ENCODE data around the gene PPP4R4.
"Not testable (repeated sequence)": the region's sequence is repeated elsewhere in the genome, so short reads cannot be mapped to it uniquely, and the experiment has no call there.

PPP4R4 gene

DNA sequence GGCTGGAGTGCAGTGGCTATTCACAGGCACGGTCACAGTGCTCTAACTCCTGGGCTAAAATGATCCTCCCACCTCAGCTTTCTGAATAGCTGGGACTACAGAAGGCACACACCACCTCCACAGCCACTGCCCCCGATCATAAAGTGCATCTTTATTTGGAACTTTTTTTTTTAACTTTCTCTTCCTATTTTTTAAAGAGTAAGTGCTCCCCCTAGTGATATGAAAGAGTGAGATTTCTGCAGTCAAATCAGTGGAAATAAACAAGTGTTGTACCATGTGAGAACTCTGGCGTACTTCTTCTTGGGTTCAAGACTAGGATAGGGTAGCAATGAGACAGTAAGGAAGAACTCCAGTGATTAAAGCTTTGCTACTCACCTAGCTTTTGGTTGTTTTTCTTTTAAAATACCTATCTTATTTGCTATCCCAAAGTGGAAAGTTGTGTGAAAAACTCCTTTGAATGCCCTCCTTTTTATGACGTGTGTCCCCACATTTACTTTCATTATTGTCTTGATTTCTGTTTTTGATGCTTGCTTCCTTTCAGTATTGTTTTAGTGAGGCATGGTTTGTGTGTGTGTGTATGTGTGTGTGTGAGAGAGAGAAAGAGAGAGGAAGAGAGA, 6.6 kb downstream of the PPP4R4 start:
- Histone ChIP-seq H3K9me3 (ENCODE audit: low read length) (no peaks in the 10 kb centered on the region), H3K4me1 (ENCODE audit: insufficient read depth, low read length) (no peaks in the 10 kb centered on the region), H3K9ac (ENCODE audit: low read length) (no peak overlapping the region), H3K27me3 (ENCODE audit: control insufficient read depth in 1 of 2, insufficient read depth in 2 of 2, low read length in 2 of 2) (peaks cover 13 to 36% of the 10 kb centered on the region in 2 donors), H3K4me3 (ENCODE audit: low read depth in 1 of 2, low read length in 2 of 2) (no peak overlapping the region), H3K27ac (ENCODE audit: low read depth, low read length) (no peak overlapping the region), H3K36me3 (ENCODE audit: insufficient read depth, low read length) (no peaks in the 10 kb centered on the region)

DNA sequence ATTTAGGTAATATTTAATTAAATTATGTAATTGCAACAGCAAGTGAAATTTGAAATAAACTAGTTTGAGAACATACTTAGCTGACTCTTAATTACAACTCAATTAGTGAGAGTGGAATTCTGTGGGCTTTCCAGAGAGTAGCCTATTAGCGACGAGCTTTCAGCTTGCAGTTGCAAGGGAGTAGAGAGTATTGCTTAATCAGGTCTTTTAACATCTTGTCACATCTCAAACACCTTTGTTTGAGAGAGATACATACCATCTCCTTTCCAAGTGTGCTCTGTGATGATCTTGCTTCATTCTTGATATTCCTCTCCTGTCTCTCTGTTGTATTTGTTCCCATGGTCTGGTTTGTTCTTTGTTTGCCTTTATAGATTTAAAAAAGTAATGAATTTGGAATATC, 7.7 kb downstream of the PPP4R4 start:
- Histone ChIP-seq H3K4me1 (ENCODE audit: insufficient read depth, low read length) (no peaks in the 10 kb centered on the region), H3K9ac (ENCODE audit: low read length) (no peak overlapping the region), H3K9me3 (ENCODE audit: low read length) (no peaks in the 10 kb centered on the region), H3K36me3 (ENCODE audit: insufficient read depth, low read length) (no peaks in the 10 kb centered on the region), H3K4me3 (ENCODE audit: low read depth in 1 of 2, low read length in 2 of 2) (no peak overlapping the region), H3K27me3 (ENCODE audit: control insufficient read depth in 1 of 2, insufficient read depth in 2 of 2, low read length in 2 of 2) (peaks cover 12 to 26% of the 10 kb centered on the region in 2 donors), H3K27ac (ENCODE audit: low read depth, low read length) (no peak overlapping the region)

DNA sequence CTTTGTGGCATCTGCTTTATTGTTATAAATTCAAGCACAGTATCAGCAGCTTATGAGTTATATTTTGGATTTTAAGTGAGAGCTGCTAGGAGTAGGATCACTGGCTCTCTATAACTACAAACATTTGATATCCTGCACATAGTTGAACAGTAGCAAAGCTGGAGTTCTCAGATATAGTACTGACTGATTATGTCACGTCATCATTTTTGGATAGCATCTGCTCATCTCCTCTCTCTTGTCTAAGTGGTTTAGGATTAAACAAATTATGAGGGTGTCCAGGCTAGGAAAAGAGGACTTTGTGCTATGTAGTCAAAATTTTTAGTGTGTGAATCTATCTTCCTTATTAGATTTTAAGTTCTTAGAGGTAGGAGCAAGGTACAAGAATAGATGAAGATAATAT, 18.4 kb downstream of the PPP4R4 start:
- Histone ChIP-seq H3K36me3 (ENCODE audit: insufficient read depth, low read length) (no peaks in the 10 kb centered on the region), H3K4me1 (ENCODE audit: insufficient read depth, low read length) (no peaks in the 10 kb centered on the region), H3K9ac (ENCODE audit: low read length) (no peak overlapping the region), H3K9me3 (ENCODE audit: low read length) (no peaks in the 10 kb centered on the region), H3K27me3 (ENCODE audit: control insufficient read depth in 1 of 2, insufficient read depth in 2 of 2, low read length in 2 of 2) (no peaks in the 10 kb centered on the region), H3K4me3 (ENCODE audit: low read depth in 1 of 2, low read length in 2 of 2) (no peak overlapping the region), H3K27ac (ENCODE audit: low read depth, low read length) (no peak overlapping the region)

DNA sequence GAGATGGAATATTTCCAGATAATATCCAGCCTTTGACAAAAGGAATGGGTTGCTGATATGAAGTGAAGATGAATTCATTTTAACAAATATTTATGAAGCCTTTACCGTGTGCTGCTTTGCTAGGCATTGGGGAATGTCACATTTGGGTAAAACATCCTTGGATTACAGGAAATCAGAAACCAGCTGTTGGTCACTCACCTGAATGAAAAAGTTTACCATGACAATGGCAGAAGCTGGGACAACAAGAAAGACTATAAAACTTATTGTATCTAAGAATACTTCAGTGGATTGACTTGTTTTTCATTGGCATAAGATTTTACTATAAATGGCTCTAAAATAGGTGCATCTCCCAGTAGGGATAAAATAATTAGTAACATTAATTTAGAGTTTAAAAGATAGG, 19.7 kb downstream of the PPP4R4 start:
- Histone ChIP-seq H3K4me3 (ENCODE audit: low read depth in 1 of 2, low read length in 2 of 2) (no peak overlapping the region), H3K9me3 (ENCODE audit: low read length) (no peaks in the 10 kb centered on the region), H3K9ac (ENCODE audit: low read length) (no peak overlapping the region), H3K4me1 (ENCODE audit: insufficient read depth, low read length) (no peaks in the 10 kb centered on the region), H3K27me3 (ENCODE audit: control insufficient read depth in 1 of 2, insufficient read depth in 2 of 2, low read length in 2 of 2) (no peaks in the 10 kb centered on the region), H3K36me3 (ENCODE audit: insufficient read depth, low read length) (no peaks in the 10 kb centered on the region), H3K27ac (ENCODE audit: low read depth, low read length) (no peak overlapping the region)

DNA sequence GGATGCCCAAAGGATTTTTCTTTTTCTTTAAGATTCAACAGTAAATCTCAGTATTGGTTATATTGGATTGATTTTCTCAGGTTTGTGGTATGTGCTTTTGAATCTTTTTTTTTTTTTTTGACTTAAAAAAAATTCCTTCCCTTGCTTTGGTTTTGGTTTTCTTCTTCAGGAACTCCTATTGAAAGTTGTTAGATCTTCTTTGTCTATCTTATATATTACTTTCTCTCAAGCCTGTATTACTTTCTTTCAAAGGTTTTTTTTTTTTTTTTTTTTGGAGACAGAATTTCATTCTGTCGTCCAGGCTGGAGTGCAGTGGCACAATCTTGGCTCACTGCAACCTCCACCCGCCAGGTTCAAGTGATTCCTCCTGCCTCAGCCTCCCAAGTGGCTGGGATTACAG, 21.9 kb downstream of the PPP4R4 start:
- no peaks in the 10 kb centered on the region for H3K36me3 ChIP-seq (ENCODE audit: insufficient read depth, low read length)
- no peak overlapping the region for H3K9ac ChIP-seq (ENCODE audit: low read length)
- H3K4me3 ChIP-seq (ENCODE audit: low read depth in 1 of 2, low read length in 2 of 2), result no peak overlapping the region
- H3K27me3 ChIP-seq (ENCODE audit: control insufficient read depth in 1 of 2, insufficient read depth in 2 of 2, low read length in 2 of 2), result no peaks in the 10 kb centered on the region
- no peaks in the 10 kb centered on the region for H3K9me3 ChIP-seq (ENCODE audit: low read length)
- H3K27ac ChIP-seq (ENCODE audit: low read depth, low read length), result no peak overlapping the region
- H3K4me1 ChIP-seq (ENCODE audit: insufficient read depth, low read length), result no peaks in the 10 kb centered on the region

DNA sequence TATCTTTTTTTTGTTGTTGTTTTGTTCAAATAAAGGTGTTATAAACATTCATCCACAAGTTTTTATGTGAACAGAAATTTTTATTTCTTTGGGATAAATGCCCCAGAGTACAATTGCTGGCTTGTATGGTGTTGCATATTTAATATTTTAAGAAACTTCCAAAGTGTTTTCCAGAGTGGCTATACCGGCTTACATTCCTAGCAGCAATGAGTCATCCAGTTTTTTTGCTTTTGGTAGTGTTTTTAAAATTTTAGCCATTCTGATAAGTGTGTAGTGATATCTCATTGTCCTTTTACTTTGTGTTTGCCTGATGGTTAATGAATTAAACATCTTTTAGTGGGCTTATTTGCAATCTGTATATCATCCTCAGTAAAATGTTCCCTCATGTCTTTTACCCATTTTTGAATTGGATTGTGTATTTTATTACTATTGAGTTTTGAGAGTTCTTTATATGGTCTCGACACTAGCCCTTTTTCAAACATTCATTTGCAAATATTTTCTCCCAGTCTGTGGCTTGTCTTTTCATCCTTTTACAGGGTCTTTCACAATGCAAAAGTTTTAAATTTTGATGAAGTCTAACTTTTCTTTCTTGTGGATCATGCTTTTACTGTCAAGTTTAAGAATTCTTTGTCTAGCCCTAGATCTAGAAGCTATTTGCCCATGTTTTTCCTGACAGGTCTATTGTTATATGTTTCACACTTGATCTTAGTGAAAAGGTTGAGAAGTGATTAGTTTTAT, 29.5 kb downstream of the PPP4R4 start:
- H3K36me3 ChIP-seq (ENCODE audit: insufficient read depth, low read length), result no peaks in the 10 kb centered on the region
- H3K27me3 ChIP-seq (ENCODE audit: control insufficient read depth in 1 of 2, insufficient read depth in 2 of 2, low read length in 2 of 2), result no peaks in the 10 kb centered on the region
- H3K9ac ChIP-seq (ENCODE audit: low read length), result no peak overlapping the region
- H3K9me3 ChIP-seq (ENCODE audit: low read length), result no peaks in the 10 kb centered on the region
- no peaks in the 10 kb centered on the region for H3K4me1 ChIP-seq (ENCODE audit: insufficient read depth, low read length)
- H3K4me3 ChIP-seq (ENCODE audit: low read depth in 1 of 2, low read length in 2 of 2), result no peak overlapping the region
- no peak overlapping the region for H3K27ac ChIP-seq (ENCODE audit: low read depth, low read length)

DNA sequence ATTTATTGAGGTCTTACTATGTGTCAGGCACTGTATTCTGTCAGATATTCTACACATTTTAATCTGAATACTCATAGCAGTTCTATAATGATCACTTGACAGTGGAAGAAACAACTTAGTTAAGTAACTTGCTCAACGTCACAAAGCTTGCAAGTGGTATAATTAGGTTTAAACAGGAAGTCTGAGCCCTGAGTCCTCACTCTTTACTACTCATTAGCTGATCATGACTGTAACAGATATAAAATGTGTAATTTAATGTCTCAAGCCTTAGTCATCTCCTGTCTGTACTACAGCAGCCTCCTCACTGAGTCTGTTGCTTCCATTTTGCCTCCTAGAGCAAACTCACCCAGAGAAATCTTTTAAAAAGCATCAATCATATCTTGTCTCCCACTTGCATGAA, 38.9 kb downstream of the PPP4R4 start:
- Histone ChIP-seq H3K27me3 (ENCODE audit: control insufficient read depth in 1 of 2, insufficient read depth in 2 of 2, low read length in 2 of 2) (no peaks in the 10 kb centered on the region), H3K9me3 (ENCODE audit: low read length) (no peaks in the 10 kb centered on the region), H3K27ac (ENCODE audit: low read depth, low read length) (no peak overlapping the region)

DNA sequence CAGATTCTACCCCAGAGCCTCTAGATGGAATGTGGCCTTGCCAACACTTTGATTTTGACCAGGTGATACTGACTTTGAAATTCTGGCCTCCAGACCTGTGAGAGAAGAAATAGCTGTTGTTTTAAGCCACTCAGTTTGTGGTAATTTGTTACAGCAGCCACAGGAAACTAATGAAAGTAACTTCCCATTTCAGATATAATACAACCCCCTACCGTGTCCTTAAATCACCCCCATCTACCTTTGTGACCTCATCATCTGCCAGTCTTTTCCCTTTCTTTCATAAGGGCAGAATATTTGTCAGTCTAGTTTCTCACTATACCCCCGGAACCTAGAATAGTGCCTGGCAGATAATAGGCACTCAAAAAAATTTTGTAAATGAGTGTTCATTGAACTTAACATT, 39.6 kb downstream of the PPP4R4 start:
- no peaks in the 10 kb centered on the region for H3K27me3 ChIP-seq (ENCODE audit: control insufficient read depth in 1 of 2, insufficient read depth in 2 of 2, low read length in 2 of 2)
- no peaks in the 10 kb centered on the region for H3K36me3 ChIP-seq (ENCODE audit: insufficient read depth, low read length)
- H3K9me3 ChIP-seq (ENCODE audit: low read length), result no peaks in the 10 kb centered on the region
- no peaks in the 10 kb centered on the region for H3K4me1 ChIP-seq (ENCODE audit: insufficient read depth, low read length)
- no peak overlapping the region for H3K4me3 ChIP-seq (ENCODE audit: low read depth in 1 of 2, low read length in 2 of 2)
- H3K27ac ChIP-seq (ENCODE audit: low read depth, low read length), result no peak overlapping the region
- H3K9ac ChIP-seq (ENCODE audit: low read length), result no peak overlapping the region

More for the DNA sequence above, 38.9 kb downstream of the PPP4R4 start:
- no peak overlapping the region for H3K9ac ChIP-seq (ENCODE audit: low read length)
- no peaks in the 10 kb centered on the region for H3K36me3 ChIP-seq (ENCODE audit: insufficient read depth, low read length)
- H3K4me3 ChIP-seq (ENCODE audit: low read depth in 1 of 2, low read length in 2 of 2), result no peak overlapping the region
- H3K4me1 ChIP-seq (ENCODE audit: insufficient read depth, low read length), result no peaks in the 10 kb centered on the region

DNA sequence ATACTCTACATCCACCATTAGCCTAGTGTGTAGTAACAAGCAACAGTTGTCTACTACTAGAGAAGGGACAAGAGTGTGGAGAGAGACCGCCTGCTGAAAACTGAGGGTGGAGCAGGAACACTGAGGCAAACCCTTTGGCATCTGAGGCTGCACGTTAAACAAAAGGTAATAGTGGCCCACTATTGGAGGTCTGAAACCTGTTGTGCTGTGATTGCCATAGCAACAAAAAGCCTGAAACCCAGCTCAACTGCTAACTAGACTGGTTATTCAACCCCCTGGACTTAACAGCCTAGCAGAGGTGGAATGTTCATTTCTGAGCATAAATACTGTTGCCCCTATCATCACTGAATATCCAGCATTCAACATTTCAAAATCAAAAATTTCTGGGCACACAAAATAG, 43.0 kb downstream of the PPP4R4 start:
- Histone ChIP-seq H3K4me3 (ENCODE audit: low read depth in 1 of 2, low read length in 2 of 2) (no peak overlapping the region), H3K27ac (ENCODE audit: low read depth, low read length) (no peak overlapping the region), H3K9me3 (ENCODE audit: low read length) (no peaks in the 10 kb centered on the region), H3K4me1 (ENCODE audit: insufficient read depth, low read length) (no peaks in the 10 kb centered on the region), H3K36me3 (ENCODE audit: insufficient read depth, low read length) (no peaks in the 10 kb centered on the region), H3K9ac (ENCODE audit: low read length) (no peak overlapping the region), H3K27me3 (ENCODE audit: control insufficient read depth in 1 of 2, insufficient read depth in 2 of 2, low read length in 2 of 2) (no peaks in the 10 kb centered on the region)

DNA sequence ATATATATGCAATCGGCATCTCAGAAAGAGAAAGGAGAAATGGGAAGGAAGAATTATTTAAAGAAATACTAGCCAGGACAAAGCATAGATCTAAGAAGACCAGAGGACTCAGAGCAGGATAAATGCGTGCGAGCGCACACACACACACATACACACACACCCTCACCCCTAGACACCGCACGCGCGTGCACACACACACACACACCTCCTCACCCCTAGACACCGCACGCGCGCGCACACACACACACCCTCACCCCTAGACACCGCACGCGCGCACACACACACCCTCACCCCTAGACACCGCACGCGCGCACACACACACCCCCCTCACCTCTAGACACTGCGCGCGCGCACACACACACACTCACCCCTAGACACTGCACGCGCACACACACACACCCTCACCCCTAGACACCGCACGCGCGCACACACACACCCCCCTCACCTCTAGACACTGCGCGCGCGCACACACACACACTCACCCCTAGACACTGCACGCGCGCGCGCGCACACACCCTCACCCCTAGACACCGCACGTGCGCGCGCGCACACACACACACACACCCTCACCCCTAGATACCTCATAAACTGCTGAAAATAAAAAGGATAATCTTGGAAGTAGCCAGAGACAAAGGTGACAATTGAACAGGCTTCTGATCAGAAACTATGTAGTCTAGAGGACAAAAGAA, 44.2 kb downstream of the PPP4R4 start:
- not testable (repeated sequence) for H3K36me3 ChIP-seq (ENCODE audit: insufficient read depth, low read length); H3K27ac ChIP-seq (ENCODE audit: low read depth, low read length); H3K4me1 ChIP-seq (ENCODE audit: insufficient read depth, low read length); H3K9ac ChIP-seq (ENCODE audit: low read length); H3K27me3 ChIP-seq (ENCODE audit: control insufficient read depth in 1 of 2, insufficient read depth in 2 of 2, low read length in 2 of 2); H3K4me3 ChIP-seq (ENCODE audit: low read depth in 1 of 2, low read length in 2 of 2); H3K9me3 ChIP-seq (ENCODE audit: low read length)

DNA sequence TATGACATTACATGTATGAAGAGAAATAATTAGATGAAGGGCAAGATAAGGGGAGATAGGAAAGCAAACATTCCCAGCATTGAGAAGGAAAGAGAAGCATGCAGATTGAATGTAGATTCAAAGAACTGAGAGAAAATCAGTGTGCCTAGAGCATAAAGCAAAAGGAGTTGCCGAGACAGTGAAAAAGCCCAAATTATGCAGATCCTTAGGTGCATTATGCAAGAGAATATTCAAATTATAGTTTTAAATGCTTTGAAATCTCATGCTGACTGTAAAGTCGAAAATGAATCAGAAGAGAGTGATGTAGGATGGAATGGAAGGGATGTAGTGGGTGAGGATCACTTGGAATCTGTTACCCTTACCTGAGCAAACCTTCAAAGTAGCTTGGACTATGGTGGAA, 49.9 kb downstream of the PPP4R4 start:
- Histone ChIP-seq H3K27me3 (ENCODE audit: control insufficient read depth in 1 of 2, insufficient read depth in 2 of 2, low read length in 2 of 2) (no peaks in the 10 kb centered on the region), H3K4me1 (ENCODE audit: insufficient read depth, low read length) (no peaks in the 10 kb centered on the region), H3K4me3 (ENCODE audit: low read depth in 1 of 2, low read length in 2 of 2) (no peak overlapping the region), H3K9me3 (ENCODE audit: low read length) (no peaks in the 10 kb centered on the region), H3K9ac (ENCODE audit: low read length) (no peak overlapping the region), H3K36me3 (ENCODE audit: insufficient read depth, low read length) (no peaks in the 10 kb centered on the region), H3K27ac (ENCODE audit: low read depth, low read length) (no peak overlapping the region)

Data from muscle layer of colon (tissue), 2 donors.